ENCODE measurements around the gene CEACAM3.

CEACAM3 gene

GRCh38 chr19:41796901-41797300 is 514 bp downstream of the CEACAM3 start:
- no peak overlapping the region for H2AFZ ChIP-seq (ENCODE audit: low read depth, low read length, severe bottlenecking)
- no peaks in the 10 kb centered on the region for H4K20me1 ChIP-seq (ENCODE audit: low read depth, low read length)
- H3K9me2 ChIP-seq (replicated peaks; ENCODE audit: insufficient read depth, low read length) = no peaks in the 10 kb centered on the region
- H3K27ac ChIP-seq (ENCODE audit: low read depth, low read length) = no peak overlapping the region
- no peaks in the 10 kb centered on the region for H3F3A ChIP-seq (ENCODE audit: insufficient read depth)
- no peaks in the 10 kb centered on the region for H3K27me3 ChIP-seq (ENCODE audit: low read length)
- H3K79me2 ChIP-seq (ENCODE audit: insufficient read depth, low read length) = no peaks in the 10 kb centered on the region
- no peak for TF ChIP-seq EZH2phosphoT487 (conservative IDR thresholded peaks at IDR 0.05; ENCODE audit: low read length)
- TF ChIP-seq CTCF (IDR thresholded peaks at IDR 0.05; ENCODE audit: insufficient read depth, low read length, poor library complexity, severe bottlenecking) = no peak
- no peak overlapping the region for H3K9ac ChIP-seq (ENCODE audit: low read length)
- H3K4me2 ChIP-seq (ENCODE audit: low read depth, low read length, poor library complexity, severe bottlenecking) = no peak overlapping the region
- H3K36me3 ChIP-seq (ENCODE audit: low read length) = no peaks in the 10 kb centered on the region
- no peaks in the 10 kb centered on the region for H3K9me3 ChIP-seq (ENCODE audit: insufficient read depth, low read length)
- H3K4me3 ChIP-seq (ENCODE audit: insufficient read depth, low read length, poor library complexity, severe bottlenecking) = no peak overlapping the region

GRCh38 chr19:41799444-41800000 is 3.1 kb downstream of the CEACAM3 start:
- no peak overlapping the region for H2AFZ ChIP-seq (ENCODE audit: low read depth, low read length, severe bottlenecking)
- H3K36me3 ChIP-seq (ENCODE audit: low read length) = no peaks in the 10 kb centered on the region
- no peak overlapping the region for H3K27ac ChIP-seq (ENCODE audit: low read depth, low read length)
- no peaks in the 10 kb centered on the region for H4K20me1 ChIP-seq (ENCODE audit: low read depth, low read length)
- no peak overlapping the region for H3K4me2 ChIP-seq (ENCODE audit: low read depth, low read length, poor library complexity, severe bottlenecking)
- H3K9me2 ChIP-seq (replicated peaks; ENCODE audit: insufficient read depth, low read length) = no peaks in the 10 kb centered on the region
- H3K9me3 ChIP-seq (ENCODE audit: insufficient read depth, low read length) = no peaks in the 10 kb centered on the region
- no peaks in the 10 kb centered on the region for H3F3A ChIP-seq (ENCODE audit: insufficient read depth)
- no peak overlapping the region for H3K9ac ChIP-seq (ENCODE audit: low read length)
- H3K27me3 ChIP-seq (ENCODE audit: low read length) = no peaks in the 10 kb centered on the region
- H3K79me2 ChIP-seq (ENCODE audit: insufficient read depth, low read length) = no peaks in the 10 kb centered on the region
- TF ChIP-seq EZH2phosphoT487 (conservative IDR thresholded peaks at IDR 0.05; ENCODE audit: low read length) = no peak
- no peak for TF ChIP-seq CTCF (IDR thresholded peaks at IDR 0.05; ENCODE audit: insufficient read depth, low read length, poor library complexity, severe bottlenecking)
- no peak overlapping the region for H3K4me3 ChIP-seq (ENCODE audit: insufficient read depth, low read length, poor library complexity, severe bottlenecking)

GRCh38 chr19:41801031-41801430 is 4.6 kb downstream of the CEACAM3 start:
- no peak overlapping the region for H3K9ac ChIP-seq (ENCODE audit: low read length)
- H3K9me2 ChIP-seq (replicated peaks; ENCODE audit: insufficient read depth, low read length) = no peaks in the 10 kb centered on the region
- no peaks in the 10 kb centered on the region for H4K20me1 ChIP-seq (ENCODE audit: low read depth, low read length)
- H3F3A ChIP-seq (ENCODE audit: insufficient read depth) = no peaks in the 10 kb centered on the region
- TF ChIP-seq EZH2phosphoT487 (conservative IDR thresholded peaks at IDR 0.05; ENCODE audit: low read length) (no peak), CTCF (IDR thresholded peaks at IDR 0.05; ENCODE audit: insufficient read depth, low read length, poor library complexity, severe bottlenecking) (no peak)
- H3K4me3 ChIP-seq (ENCODE audit: insufficient read depth, low read length, poor library complexity, severe bottlenecking) = no peak overlapping the region
- no peak overlapping the region for H3K27ac ChIP-seq (ENCODE audit: low read depth, low read length)
- H3K27me3 ChIP-seq (ENCODE audit: low read length) = no peaks in the 10 kb centered on the region
- H3K36me3 ChIP-seq (ENCODE audit: low read length) = no peaks in the 10 kb centered on the region
- no peak overlapping the region for H2AFZ ChIP-seq (ENCODE audit: low read depth, low read length, severe bottlenecking)
- H3K9me3 ChIP-seq (ENCODE audit: insufficient read depth, low read length) = no peaks in the 10 kb centered on the region
- no peaks in the 10 kb centered on the region for H3K79me2 ChIP-seq (ENCODE audit: insufficient read depth, low read length)
- H3K4me2 ChIP-seq (ENCODE audit: low read depth, low read length, poor library complexity, severe bottlenecking) = no peak overlapping the region

Measured in SU-DHL-6 (cell line).